Stimulated activated naive B cell treated with anti-CD40 and anti-IgM and Interleukin-4, amounts not matched to agents 10 μg/mL and 1 μg/mL and 100 μg/mL, for 72 hours (primary cell): ENCODE data around the gene PCDHA1.

Experiments
- ATAC-seq, 2 donors: fragments of 150-1000 bp; cut with Tn5 transposase; replicated peaks; 2 replicates each; pipeline ENCODE4 v1.10.0; 2021; ENCODE audit warnings: moderate library complexity in 1 of 2
- DNase-seq: peaks from one replicate; pipeline ENCODE4 v3.0.0; 2021
- H3K27ac Mint-ChIP-seq: one replicate; pipeline ENCODE4 v1.8.0; 2022; ENCODE audit warnings: mild to moderate bottlenecking, mixed read lengths
- H3K27me3 Mint-ChIP-seq, 2 donors: one replicate each; pipeline ENCODE4 v1.8.0; 2022; ENCODE audit warnings: mixed read lengths in 2 of 2
- H3K36me3 Mint-ChIP-seq, 2 donors: one replicate each; pipeline ENCODE4 v1.8.0; 2022; ENCODE audit warnings: mixed read lengths in 2 of 2, mild to moderate bottlenecking in 1 of 2
- H3K4me1 Mint-ChIP-seq, 2 donors: one replicate each; pipeline ENCODE4 v1.8.0; 2022; ENCODE audit warnings: mixed read lengths in 2 of 2, mild to moderate bottlenecking in 1 of 2
- H3K4me3 Mint-ChIP-seq, 2 donors: one replicate each; pipeline ENCODE4 v1.8.0; 2022; ENCODE audit warnings: mild to moderate bottlenecking in 2 of 2, mixed read lengths in 2 of 2, moderate library complexity in 1 of 2
- H3K9me3 Mint-ChIP-seq, 2 donors: one replicate each; pipeline ENCODE4 v1.8.0; 2022; ENCODE audit warnings: mixed read lengths in 2 of 2, mild to moderate bottlenecking in 1 of 2

Gene PCDHA1

GRCh38 chr5:140962190-140962589, 176.2 kb downstream of the PCDHA1 start:
- no peaks in the 10 kb centered on the region for H3K36me3 Mint-ChIP-seq
- H3K9me3 Mint-ChIP-seq = no peaks in the 10 kb centered on the region
- peaks cover 0 to 2% of the 10 kb centered on the region in 2 donors for H3K4me1 Mint-ChIP-seq
- DNase-seq (no peak), ATAC-seq (no peak)
- H3K27ac Mint-ChIP-seq = no peak overlapping the region
- peaks cover 18 to 35% of the 10 kb centered on the region in 2 donors for H3K27me3 Mint-ChIP-seq
- no peak overlapping the region for H3K4me3 Mint-ChIP-seq

GRCh38 chr5:140964356-140964755, 178.4 kb downstream of the PCDHA1 start:
- ATAC-seq = no peak
- Mint-ChIP-seq H3K9me3 (no peaks in the 10 kb centered on the region), H3K36me3 (no peaks in the 10 kb centered on the region), H3K27ac (no peak overlapping the region), H3K4me3 (no peak overlapping the region), H3K4me1 (peaks cover 0 to 2% of the 10 kb centered on the region in 2 donors), H3K27me3 (peaks cover 27 to 47% of the 10 kb centered on the region in 2 donors)
- DNase-seq = no peak

- Mint-ChIP-seq H3K36me3 (no peaks in the 10 kb centered on the region), H3K4me1 (peaks cover 0 to 2% of the 10 kb centered on the region in 2 donors), H3K27me3 (peaks cover 27 to 47% of the 10 kb centered on the region in 2 donors), H3K4me3 (peak overlapping the region in 1 of 2 donors; percentile 19), H3K27ac (peak overlapping the region; percentile 11), H3K9me3 (no peaks in the 10 kb centered on the region)
- DNase-seq = no peak
- ATAC-seq = no peak
Measured at GRCh38 chr5:140965905-140966292, 180.0 kb downstream of the PCDHA1 start.

- Mint-ChIP-seq H3K4me3 (peak within 1 kb of the TSS in 1 of 2 donors; percentile 19), H3K36me3 (no peaks in the 10 kb centered on the region), H3K27me3 (peaks cover 27 to 47% of the 10 kb centered on the region in 2 donors), H3K27ac (peak within 1 kb of the TSS; percentile 11), H3K9me3 (no peaks in the 10 kb centered on the region), H3K4me1 (peaks cover 0 to 2% of the 10 kb centered on the region in 2 donors)
- DNase-seq = no peak
- ATAC-seq = no peak
Measured at GRCh38 chr5:140966293-140967225, 180.6 kb downstream of the PCDHA1 start, which contains the start of gene PCDHAC2. TSS of gene PCDHAC2 (plus strand) at chr5:140966476. CDS start at chr5:140966767, 291 bp downstream.

GRCh38 chr5:140967226-140967893, 181.4 kb downstream of the PCDHA1 start:
- peaks cover 27 to 47% of the 10 kb centered on the region in 2 donors for H3K27me3 Mint-ChIP-seq
- no peak overlapping the region for H3K4me3 Mint-ChIP-seq
- H3K4me1 Mint-ChIP-seq = peaks cover 0 to 2% of the 10 kb centered on the region in 2 donors
- ATAC-seq (no peak), DNase-seq (no peak)
- H3K9me3 Mint-ChIP-seq = no peaks in the 10 kb centered on the region
- no peaks in the 10 kb centered on the region for H3K36me3 Mint-ChIP-seq
- H3K27ac Mint-ChIP-seq = no peak overlapping the region

GRCh38 chr5:140969880-140970279, 183.9 kb downstream of the PCDHA1 start:
- ATAC-seq (no peak), DNase-seq (no peak)
- Mint-ChIP-seq H3K27me3 (peaks cover 22 to 38% of the 10 kb centered on the region in 2 donors), H3K27ac (no peak overlapping the region), H3K9me3 (no peaks in the 10 kb centered on the region), H3K36me3 (no peaks in the 10 kb centered on the region), H3K4me1 (peaks cover 0 to 2% of the 10 kb centered on the region in 2 donors), H3K4me3 (no peak overlapping the region)

- DNase-seq (no peak), ATAC-seq (no peak)
- H3K4me1 Mint-ChIP-seq = no peaks in the 10 kb centered on the region
- H3K27ac Mint-ChIP-seq = no peak overlapping the region
- no peak overlapping the region for H3K4me3 Mint-ChIP-seq
- peaks cover 6 to 9% of the 10 kb centered on the region in 2 donors for H3K27me3 Mint-ChIP-seq
- H3K9me3 Mint-ChIP-seq = no peaks in the 10 kb centered on the region
- no peaks in the 10 kb centered on the region for H3K36me3 Mint-ChIP-seq
Measured at GRCh38 chr5:140973550-140973949, 187.6 kb downstream of the PCDHA1 start.

GRCh38 chr5:140977003-140977402, 191.1 kb downstream of the PCDHA1 start:
- DNase-seq (no peak), ATAC-seq (no peak)
- Mint-ChIP-seq H3K36me3 (no peaks in the 10 kb centered on the region), H3K9me3 (no peaks in the 10 kb centered on the region), H3K27ac (no peak overlapping the region), H3K27me3 (peaks cover 6 to 9% of the 10 kb centered on the region in 2 donors), H3K4me3 (no peak overlapping the region), H3K4me1 (no peaks in the 10 kb centered on the region)

GRCh38 chr5:140978260-140978659, 192.3 kb downstream of the PCDHA1 start:
- Mint-ChIP-seq H3K27me3 (peaks cover 6 to 9% of the 10 kb centered on the region in 2 donors), H3K36me3 (no peaks in the 10 kb centered on the region), H3K4me1 (no peaks in the 10 kb centered on the region), H3K27ac (no peak overlapping the region), H3K9me3 (no peaks in the 10 kb centered on the region), H3K4me3 (no peak overlapping the region)
- ATAC-seq (no peak), DNase-seq (no peak)

GRCh38 chr5:140978983-140979382, 193.0 kb downstream of the PCDHA1 start:
- DNase-seq (no peak), ATAC-seq (no peak)
- Mint-ChIP-seq H3K4me3 (no peak overlapping the region), H3K27ac (no peak overlapping the region), H3K4me1 (no peaks in the 10 kb centered on the region), H3K27me3 (peaks cover 6 to 9% of the 10 kb centered on the region in 2 donors), H3K36me3 (no peaks in the 10 kb centered on the region), H3K9me3 (no peaks in the 10 kb centered on the region)

GRCh38 chr5:140982083-140982716, 196.3 kb downstream of the PCDHA1 start:
- Mint-ChIP-seq H3K27ac (no peak overlapping the region), H3K36me3 (no peaks in the 10 kb centered on the region), H3K27me3 (no peaks in the 10 kb centered on the region), H3K9me3 (no peaks in the 10 kb centered on the region), H3K4me1 (no peaks in the 10 kb centered on the region), H3K4me3 (no peak overlapping the region)
- ATAC-seq = no peak
- DNase-seq = no peak

- Mint-ChIP-seq H3K4me3 (no peak overlapping the region), H3K27me3 (peaks cover 0 to 3% of the 10 kb centered on the region in 2 donors), H3K27ac (no peak overlapping the region), H3K36me3 (no peaks in the 10 kb centered on the region), H3K9me3 (no peaks in the 10 kb centered on the region), H3K4me1 (no peaks in the 10 kb centered on the region)
- ATAC-seq (no peak), DNase-seq (no peak)
Measured at GRCh38 chr5:140986117-140986521, 200.2 kb downstream of the PCDHA1 start.

GRCh38 chr5:140988100-140988499, 202.2 kb downstream of the PCDHA1 start:
- Mint-ChIP-seq H3K36me3 (no peaks in the 10 kb centered on the region), H3K4me3 (no peak overlapping the region), H3K9me3 (peaks cover 0 to 2% of the 10 kb centered on the region in 2 donors), H3K4me1 (no peaks in the 10 kb centered on the region), H3K27me3 (peaks cover 0 to 3% of the 10 kb centered on the region in 2 donors), H3K27ac (no peak overlapping the region)
- no peak for DNase-seq
- no peak for ATAC-seq

- ATAC-seq = no peak
- no peaks in the 10 kb centered on the region for H3K4me1 Mint-ChIP-seq
- no peaks in the 10 kb centered on the region for H3K36me3 Mint-ChIP-seq
- H3K9me3 Mint-ChIP-seq = peaks cover 0 to 2% of the 10 kb centered on the region in 2 donors
- H3K4me3 Mint-ChIP-seq = no peak overlapping the region
- H3K27ac Mint-ChIP-seq = no peak overlapping the region
- DNase-seq = no peak
- H3K27me3 Mint-ChIP-seq = peaks cover 0 to 3% of the 10 kb centered on the region in 2 donors
Measured at GRCh38 chr5:140988608-140989007, 202.7 kb downstream of the PCDHA1 start.
